ENCODE measurements around the gene GRIN1.

GRIN1 gene

DNA sequence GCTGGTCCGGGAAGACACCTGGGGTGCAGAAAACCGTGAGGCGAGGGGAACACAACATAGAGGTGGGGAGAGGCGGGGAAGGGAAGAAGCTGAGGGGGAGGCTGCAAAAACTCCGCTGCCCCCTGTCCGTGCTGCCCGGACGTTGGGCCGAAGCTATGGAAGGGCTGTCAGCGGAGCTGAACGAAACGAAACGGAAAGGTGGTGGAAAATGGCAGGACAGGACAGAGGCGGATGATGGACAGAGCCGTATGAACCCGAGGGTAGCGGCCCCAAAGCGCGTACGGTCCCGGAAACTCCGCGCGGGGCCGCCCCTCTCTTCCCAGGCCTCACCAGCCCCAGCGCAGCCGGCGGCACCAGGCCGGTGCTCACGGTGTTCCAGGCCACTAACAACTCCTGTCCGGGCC is 49.1 kb downstream of the GRIN1 start:
- ChIA-PET POLR2A (ENCODE audit: low non-redundant PET) (interaction anchor here (1.1 to 2.5 kb wide), 7 partner anchors 11 to 54 kb away, joined by 4 to 17 read pairs (median 5); partner anchors contain the start of genes CYSRT1 and RNF224), CTCF (interaction anchor here (0.9 to 4.5 kb wide), 5 partner anchors 11 to 60 kb away, joined by 4 to 37 read pairs (median 9); partner anchors contain the start of gene RNF224)
- DNase-seq (ENCODE audit: low spot score) = no peak
- H3K27ac ChIP-seq = peak overlapping the region; percentile 99
- TF ChIP-seq, protein P1, sequence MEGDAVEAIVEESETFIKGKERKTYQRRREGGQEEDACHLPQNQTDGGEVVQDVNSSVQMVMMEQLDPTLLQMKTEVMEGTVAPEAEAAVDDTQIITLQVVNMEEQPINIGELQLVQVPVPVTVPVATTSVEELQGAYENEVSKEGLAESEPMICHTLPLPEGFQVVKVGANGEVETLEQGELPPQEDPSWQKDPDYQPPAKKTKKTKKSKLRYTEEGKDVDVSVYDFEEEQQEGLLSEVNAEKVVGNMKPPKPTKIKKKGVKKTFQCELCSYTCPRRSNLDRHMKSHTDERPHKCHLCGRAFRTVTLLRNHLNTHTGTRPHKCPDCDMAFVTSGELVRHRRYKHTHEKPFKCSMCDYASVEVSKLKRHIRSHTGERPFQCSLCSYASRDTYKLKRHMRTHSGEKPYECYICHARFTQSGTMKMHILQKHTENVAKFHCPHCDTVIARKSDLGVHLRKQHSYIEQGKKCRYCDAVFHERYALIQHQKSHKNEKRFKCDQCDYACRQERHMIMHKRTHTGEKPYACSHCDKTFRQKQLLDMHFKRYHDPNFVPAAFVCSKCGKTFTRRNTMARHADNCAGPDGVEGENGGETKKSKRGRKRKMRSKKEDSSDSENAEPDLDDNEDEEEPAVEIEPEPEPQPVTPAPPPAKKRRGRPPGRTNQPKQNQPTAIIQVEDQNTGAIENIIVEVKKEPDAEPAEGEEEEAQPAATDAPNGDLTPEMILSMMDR (conservative IDR thresholded peaks at IDR 0.05; ENCODE audit: low read depth) = no peak

DNA sequence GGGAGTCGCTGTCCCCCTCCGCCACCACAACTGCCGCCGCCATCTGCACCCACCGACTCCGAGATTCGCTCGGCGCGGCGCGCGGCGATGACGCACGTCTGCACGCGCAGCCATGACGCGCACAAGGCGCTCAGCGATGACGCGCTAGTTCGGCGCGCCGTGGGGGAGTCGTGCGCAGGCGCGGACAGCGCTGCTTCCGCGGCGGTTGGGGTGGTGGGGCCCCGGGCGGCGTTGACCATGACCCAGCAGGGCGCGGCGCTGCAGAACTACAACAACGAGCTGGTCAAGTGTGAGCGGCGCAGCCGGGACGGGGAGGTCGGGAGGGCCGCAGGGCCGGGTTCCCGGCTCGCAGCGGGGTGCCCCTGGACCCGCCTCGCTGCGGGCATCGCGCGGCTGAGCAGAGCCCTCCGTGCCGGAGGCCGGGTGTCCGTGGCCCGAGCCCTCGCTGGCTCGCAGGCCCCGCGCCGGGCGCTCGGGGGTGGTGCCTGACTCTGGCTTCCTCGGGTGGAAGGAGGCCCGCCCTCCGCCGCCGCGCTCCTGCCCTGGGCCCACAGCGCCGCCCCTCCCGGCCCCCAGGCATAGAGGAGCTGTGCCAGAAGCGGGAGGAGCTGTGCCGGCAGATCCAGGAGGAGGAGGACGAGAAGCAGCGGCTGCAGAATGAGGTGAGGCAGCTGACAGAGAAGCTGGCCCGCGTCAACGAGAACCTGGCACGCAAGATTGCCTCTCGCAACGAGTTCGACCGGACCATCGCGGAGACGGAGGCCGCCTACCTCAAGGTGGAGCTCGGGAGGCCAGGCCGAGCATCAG is 49.7 kb downstream of the GRIN1 start, which contains the start of the genes ANAPC2 and SSNA1:
TSS of gene ANAPC2 (minus strand) at position 71 of the 807 bp plus-strand sequence. CDS start at position 43, 28 bp downstream.
TSS of gene SSNA1 (plus strand) at position 187 of the 807 bp plus-strand sequence. CDS start at position 238, 51 bp downstream.
- CTCF ChIA-PET = interaction anchor here (0.6 to 4.5 kb wide), 15 partner anchors 10 to 334 kb away, joined by 3 to 37 read pairs (median 5); partner anchors contain the start of genes CYSRT1 and RNF224
- TF ChIP-seq, protein P1 (conservative IDR thresholded peaks at IDR 0.05; ENCODE audit: low read depth) = peak; percentile 57
- POLR2A ChIA-PET (ENCODE audit: low non-redundant PET) = interaction anchor here (0.6 to 2.5 kb wide), 17 partner anchors 10 to 121 kb away, joined by 3 to 17 read pairs (median 4); partner anchors contain the start of genes CYSRT1, LRRC26, MAN1B1 and NELFB
- H3K27ac ChIP-seq = peak within 1 kb of the TSS; percentile 99
- peak; percentile 98 for DNase-seq (ENCODE audit: low spot score)

DNA sequence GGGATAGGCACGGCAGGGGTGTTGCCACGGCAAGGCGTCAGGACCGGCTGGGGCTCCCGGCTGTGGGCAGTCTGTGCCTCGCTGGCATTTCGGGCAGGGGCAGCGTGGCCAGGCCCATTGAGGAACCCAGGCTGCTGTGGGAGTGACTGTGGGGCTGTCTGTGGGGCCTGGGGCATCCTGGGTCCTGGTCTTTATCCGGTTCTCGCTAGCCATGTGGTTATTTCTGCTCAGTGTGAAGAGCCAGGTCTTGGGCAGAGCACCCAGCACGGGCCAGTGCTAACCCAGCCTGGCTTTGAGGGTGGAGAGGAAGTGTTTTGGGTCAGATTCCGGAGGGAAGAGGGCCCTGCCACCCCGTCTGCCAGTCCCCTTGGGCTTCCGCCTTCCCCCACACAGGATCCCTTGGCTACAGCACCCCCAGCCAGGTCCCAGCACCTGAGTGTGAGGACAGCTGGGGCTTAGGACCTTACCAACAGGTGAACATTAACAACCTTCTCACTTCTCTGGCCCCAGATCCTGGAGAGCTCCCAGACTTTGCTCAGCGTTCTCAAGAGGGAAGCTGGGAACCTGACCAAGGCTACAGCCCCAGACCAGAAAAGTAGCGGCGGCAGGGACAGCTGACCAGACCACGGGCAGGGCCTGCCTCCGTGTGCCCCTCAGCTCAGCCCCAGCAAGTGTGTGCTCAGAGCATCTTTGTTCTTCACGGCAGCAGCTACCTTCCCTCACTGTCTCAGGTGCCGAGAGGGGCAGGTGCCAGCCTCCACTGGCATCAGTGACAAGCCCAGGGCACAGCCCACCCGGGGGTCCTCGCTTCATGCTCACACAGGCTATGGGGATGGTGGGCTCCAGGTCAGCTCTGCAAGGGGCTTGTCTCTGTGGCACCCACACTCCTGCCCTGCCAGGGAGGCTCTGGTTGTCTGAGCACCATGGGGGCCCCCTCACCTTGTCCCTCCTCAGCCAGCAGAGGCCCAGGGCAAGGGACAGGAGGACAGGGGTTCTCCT is 50.6 kb downstream of the GRIN1 start:
- peak overlapping the region; percentile 99 for H3K27ac ChIP-seq
- DNase-seq (ENCODE audit: low spot score) = no peak
- TF ChIP-seq, protein P1 (conservative IDR thresholded peaks at IDR 0.05; ENCODE audit: low read depth) = no peak
- ChIA-PET CTCF (interaction anchor here (0.6 to 4.5 kb wide), 14 partner anchors 9 to 333 kb away, joined by 3 to 37 read pairs (median 4); partner anchors contain the start of genes CYSRT1 and RNF224), POLR2A (ENCODE audit: low non-redundant PET) (interaction anchor here (0.6 to 2.5 kb wide), 16 partner anchors 9 to 122 kb away, joined by 3 to 17 read pairs (median 4); partner anchors contain the start of genes CYSRT1, LRRC26, MAN1B1 and NELFB)

- TF ChIP-seq, protein P1 (conservative IDR thresholded peaks at IDR 0.05; ENCODE audit: low read depth) = no peak
- no peak for DNase-seq (ENCODE audit: low spot score)
- ChIA-PET POLR2A (ENCODE audit: low non-redundant PET) (no interaction called here), CTCF (interaction anchor here (0.6 to 4.5 kb wide), 10 partner anchors 8 to 251 kb away, joined by 3 to 37 read pairs (median 6); partner anchors contain the start of gene RNF224)
- H3K27ac ChIP-seq = peak overlapping the region; percentile 99
Observed at GRCh38 chr9:137190315-137190856, 51.4 kb downstream of the GRIN1 start.

DNA sequence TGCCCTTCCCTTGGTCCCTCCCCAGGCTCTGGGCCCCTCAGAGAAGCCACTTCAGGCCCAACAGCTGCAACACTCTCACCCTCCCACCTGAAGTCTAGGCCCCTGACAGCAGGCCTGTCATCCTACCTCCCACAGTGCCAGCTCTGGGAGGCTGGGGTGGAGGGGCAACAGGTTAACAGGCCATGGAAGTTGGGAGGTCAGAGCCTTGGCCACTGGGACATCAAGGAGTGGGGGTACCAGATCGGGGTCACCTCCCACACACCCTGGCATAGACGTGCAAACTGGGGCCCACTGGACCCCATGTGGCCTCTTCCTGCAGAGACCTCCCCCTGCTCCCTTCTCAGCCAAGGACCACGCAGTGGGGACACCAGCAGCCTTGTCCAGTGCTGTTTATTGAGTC is 52.3 kb downstream of the GRIN1 start:
- POLR2A ChIA-PET (ENCODE audit: low non-redundant PET) = interaction anchor here (0.6 kb wide), 1 partner anchor 36 kb away, joined by 6 read pairs; the partner anchor contains the start of gene RNF224
- CTCF ChIA-PET = interaction anchor here (0.6 to 4.5 kb wide), 4 partner anchors 19 to 45 kb away, joined by 3 to 37 read pairs (median 13); partner anchors contain the start of gene RNF224
- DNase-seq (ENCODE audit: low spot score) = no peak
- TF ChIP-seq, protein P1 (conservative IDR thresholded peaks at IDR 0.05; ENCODE audit: low read depth) = no peak
- peak overlapping the region; percentile 99 for H3K27ac ChIP-seq

All from RWPE1 (cell line).